Suppressor macrophage (primary cell): ENCODE measurements around the gene TNPO1.
"Not testable (repeated sequence)": the region's sequence is repeated elsewhere in the genome, so short reads cannot be mapped to it uniquely, and the experiment has no call there.

Source experiments
- DNase-seq, 4 experiments: peaks; one replicate each; pipeline ENCODE4 v3.0.0-alpha.2; 2020 to 2022

Gene TNPO1

GRCh38 chr5:72854419-72854818 is 38.0 kb downstream of the TNPO1 start:
- DNase-seq, result no peak

GRCh38 chr5:72855821-72856220 is 39.4 kb downstream of the TNPO1 start:
- DNase-seq, result no peak

GRCh38 chr5:72857396-72857795 is 40.9 kb downstream of the TNPO1 start:
- DNase-seq, result no peak

DNA sequence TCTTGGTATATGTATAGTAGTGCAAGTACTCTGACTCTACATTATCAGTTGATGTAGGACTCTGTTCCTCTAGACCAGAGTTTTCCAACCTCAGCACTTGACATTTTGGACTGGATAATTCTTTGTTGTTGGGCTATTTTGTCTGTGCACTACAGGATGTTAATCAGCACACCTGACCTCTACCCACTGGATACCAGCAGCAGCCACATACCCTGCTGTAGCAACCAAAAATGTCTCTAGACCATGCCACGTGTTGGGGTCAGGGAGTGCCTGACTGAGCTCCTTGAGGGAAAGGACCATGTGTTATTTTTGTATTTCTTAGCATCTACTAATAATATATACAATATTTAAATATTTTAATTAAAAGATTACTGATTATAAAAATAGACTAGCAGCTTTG is 42.7 kb downstream of the TNPO1 start:
- no peak for DNase-seq

- DNase-seq, result peak in 2 of 4 experiments; percentile 18 to 22
Observed at GRCh38 chr5:72860499-72860898, 44.0 kb downstream of the TNPO1 start.

DNA sequence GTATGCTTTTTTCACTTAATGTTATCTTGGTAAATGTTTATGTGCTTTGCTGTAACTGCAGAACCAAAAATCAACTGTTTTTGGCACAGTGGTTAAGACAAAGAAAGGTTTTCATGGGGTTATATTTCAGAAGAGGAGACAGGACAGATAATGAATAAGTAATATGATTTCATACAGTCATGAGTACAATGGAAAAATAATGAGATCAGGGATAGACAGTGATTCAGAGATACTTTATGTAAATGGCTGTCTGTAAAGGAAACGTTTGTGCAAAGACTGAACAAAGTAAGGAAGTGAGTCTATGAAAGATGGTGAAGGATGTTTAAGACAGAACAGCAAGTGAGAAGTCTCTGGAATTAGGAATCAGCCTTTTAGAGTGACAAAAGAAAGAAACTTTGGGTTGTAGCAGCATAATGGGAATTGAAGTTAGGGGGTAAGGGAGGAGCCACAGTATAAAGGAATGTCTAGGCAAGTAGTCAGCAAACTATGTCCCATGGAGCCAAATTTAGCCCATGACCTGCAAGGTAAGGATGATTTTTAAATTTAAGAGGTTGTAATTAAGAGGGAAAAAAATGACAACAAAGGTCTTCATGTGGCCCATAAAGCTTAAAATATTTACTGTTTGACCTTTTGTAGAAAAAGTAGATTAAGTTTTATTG is 55.0 kb downstream of the TNPO1 start:
- DNase-seq, result peak in 2 of 4 experiments; percentile 13 to 15

GRCh38 chr5:72878854-72879253 is 62.4 kb downstream of the TNPO1 start:
- no peak for DNase-seq

- no peak for DNase-seq
Observed at GRCh38 chr5:72882989-72883388, 66.5 kb downstream of the TNPO1 start.

- no peak for DNase-seq
Observed at GRCh38 chr5:72883850-72884249, 67.4 kb downstream of the TNPO1 start.

DNA sequence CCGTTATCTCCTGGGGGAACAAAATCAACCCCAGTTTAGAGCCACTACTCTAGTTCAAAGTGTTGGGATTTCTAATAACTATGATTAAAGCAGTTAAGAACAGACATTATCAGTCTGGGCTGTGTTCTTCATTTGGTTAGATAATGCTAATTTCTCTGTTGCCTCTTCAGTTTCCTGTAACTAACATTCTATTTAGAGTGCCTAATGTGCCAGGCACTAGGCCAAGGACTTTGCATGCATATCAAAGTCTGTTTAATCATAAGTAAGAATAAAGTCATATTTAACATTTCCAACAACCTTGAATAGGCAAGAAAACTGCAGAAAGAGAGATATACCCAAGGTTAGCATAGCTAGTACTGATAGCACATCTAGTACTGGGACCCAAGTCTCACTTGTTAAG is 68.4 kb downstream of the TNPO1 start:
- no peak for DNase-seq

DNA sequence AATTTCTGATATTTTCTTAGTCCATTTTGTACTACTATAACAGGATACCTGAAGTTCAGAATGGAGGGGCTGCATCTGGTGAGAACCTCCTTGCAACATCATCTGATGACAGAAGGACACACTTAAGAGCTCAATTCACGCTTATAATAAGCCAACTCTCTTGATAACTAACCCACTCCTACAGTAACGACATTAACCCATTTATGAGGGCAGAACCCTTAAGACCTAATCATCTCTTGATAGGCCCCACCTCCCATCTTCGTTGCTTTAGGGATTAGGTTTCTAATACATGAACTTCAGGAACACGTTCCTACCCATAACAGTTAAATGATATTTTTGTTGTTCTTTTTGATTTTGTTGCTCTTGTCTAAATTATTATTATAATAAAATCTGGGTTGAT is 69.4 kb downstream of the TNPO1 start:
- no peak for DNase-seq

- DNase-seq, result no peak
Observed at GRCh38 chr5:72888595-72888994, 72.1 kb downstream of the TNPO1 start.

DNA sequence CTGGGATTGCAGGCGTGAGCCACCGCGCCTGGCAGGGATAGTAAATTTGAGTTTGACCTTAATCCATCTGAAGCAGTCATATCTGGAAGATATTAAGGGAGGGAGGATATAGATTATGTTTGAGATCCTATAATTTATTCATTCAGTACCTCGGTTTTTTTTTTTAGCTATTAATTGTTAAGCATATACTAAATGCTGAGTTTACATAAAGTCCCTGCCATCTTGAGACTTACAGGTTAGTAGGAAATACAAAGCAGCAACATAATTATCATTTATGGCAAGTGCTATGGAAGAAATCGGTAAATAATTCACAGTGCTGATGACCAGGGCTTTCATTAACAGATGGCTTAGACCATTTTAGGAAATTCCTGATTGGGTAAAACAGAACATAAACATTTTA is 72.9 kb downstream of the TNPO1 start:
- DNase-seq, result no peak

GRCh38 chr5:72892846-72893245 is 76.4 kb downstream of the TNPO1 start:
- peak in 1 of 4 experiments; percentile 5 for DNase-seq

- DNase-seq, result no peak
Observed at GRCh38 chr5:72895758-72896157, 79.3 kb downstream of the TNPO1 start.

- no peak for DNase-seq
Observed at GRCh38 chr5:72906806-72907205, 90.3 kb downstream of the TNPO1 start.

DNA sequence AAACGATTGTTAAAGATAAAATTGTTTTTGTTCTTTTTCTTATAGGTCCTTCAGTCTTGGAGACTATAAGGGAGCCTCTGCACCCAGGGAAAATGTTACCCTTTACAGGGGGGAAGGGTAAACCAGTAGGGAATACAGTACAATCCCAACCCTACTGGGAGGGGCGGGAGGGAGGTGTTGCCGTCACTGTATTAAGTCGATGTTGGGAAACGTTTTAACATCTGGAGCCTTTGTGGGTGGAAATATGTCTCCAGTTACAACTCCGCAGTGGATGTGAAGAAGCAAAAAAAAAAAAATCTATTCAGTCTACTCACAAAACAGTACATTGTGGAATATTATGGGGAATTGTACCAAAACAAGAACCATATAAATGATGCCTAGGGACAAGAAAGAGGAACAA is 92.2 kb downstream of the TNPO1 start:
- DNase-seq, result no peak

- no peak for DNase-seq
Observed at GRCh38 chr5:72917371-72917776, 100.9 kb downstream of the TNPO1 start.

GRCh38 chr5:72920690-72921502 is 104.4 kb downstream of the TNPO1 start:
- peak in 3 of 4 experiments; percentile 6 to 74 (median 67) for DNase-seq

DNA sequence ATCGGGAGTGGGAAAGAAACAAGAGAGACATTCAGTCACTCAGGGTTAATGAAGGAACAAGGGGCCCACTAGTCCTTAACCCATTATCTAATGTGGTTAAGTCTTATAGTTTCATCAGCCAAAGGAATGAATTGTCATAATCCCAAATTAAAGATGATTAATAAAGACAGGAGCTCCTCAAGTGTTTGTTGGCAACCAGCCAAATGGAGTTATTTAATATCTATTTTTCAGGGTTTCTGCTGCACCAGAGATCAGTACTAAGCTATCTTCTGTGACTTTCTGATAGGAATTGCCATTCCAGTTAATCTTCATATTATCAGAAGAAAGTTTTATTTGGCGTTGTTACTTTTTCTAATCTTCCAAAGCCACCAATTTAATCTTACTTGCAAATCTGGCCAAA is 105.4 kb downstream of the TNPO1 start:
- peak in 3 of 4 experiments; percentile 4 to 37 (median 24) for DNase-seq

- DNase-seq, result peak; percentile 65 to 84 (median 72)
Observed at GRCh38 chr5:72922422-72922821, 106.0 kb downstream of the TNPO1 start.

DNA sequence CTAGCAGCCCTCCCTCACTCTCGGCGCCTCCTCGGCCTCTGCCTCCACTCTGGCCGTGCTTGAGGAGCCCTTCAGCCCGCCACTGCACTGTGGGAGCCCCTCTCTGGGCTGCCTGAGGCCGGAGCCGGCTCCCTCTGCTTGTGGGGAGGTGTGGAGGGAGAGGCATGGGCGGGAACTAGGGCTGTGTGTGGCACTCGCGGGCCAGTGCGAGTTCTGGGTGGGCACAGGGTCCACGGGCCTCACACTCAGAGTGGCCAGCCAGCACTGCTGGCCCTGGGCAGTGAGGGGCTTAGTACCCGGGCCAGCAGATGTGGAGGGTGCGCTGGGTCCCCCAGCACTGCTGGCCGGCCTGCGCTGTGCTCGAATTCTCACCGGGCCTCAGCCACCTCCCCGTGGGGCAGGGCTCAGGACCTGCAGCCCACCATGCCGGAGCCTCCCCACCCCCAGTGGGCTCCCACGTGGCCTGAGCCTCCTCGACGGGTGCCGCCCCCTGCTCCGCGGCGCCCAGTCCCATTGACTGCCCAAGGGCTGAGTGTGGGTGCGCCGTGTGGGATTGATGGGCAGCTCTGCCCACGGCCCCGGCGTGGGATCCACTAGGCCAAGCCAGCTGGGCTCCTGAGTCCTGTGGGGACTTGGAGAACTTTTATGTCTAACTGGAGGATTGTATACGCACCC is 109.0 kb downstream of the TNPO1 start:
- no peak for DNase-seq

- not testable (repeated sequence) for DNase-seq
Observed at GRCh38 chr5:72932686-72933085, 116.2 kb downstream of the TNPO1 start.
